ENCODE measurements around the gene ZNF609. TPM values are rescaled to one million over a fixed set of nuclear protein-coding genes. Genes with fewer than 3 reads are reported as not detected.

The ZNF609 gene
- total and polyA plus RNA-seq, 10 of the 15 experiments (the other 5 are each of a cell fraction or from before 2014, with no cell fraction given), result 5.1 to 35.3 (median 13.6) TPM

GRCh38 chr15:64430000-64430735, 30.2 kb upstream of the ZNF609 start:
- peak; percentile 87 for ATAC-seq
- no peaks in the 10 kb centered on the region for H3K79me2 ChIP-seq (ENCODE audit: control insufficient read depth, insufficient read depth, low read length)
- ChIA-PET RAD21 (ENCODE audit: unreplicated experiment) (interaction anchor here (0.7 to 2.2 kb wide), 13 partner anchors 14 to 298 kb away, joined by 3 to 22 read pairs (median 6); partner anchors contain the start of genes TRIP4 and ZNF609), SMC1A (ENCODE audit: uncharacterized antibody, unreplicated experiment) (interaction anchor here (0.5 to 2.7 kb wide), 25 partner anchors 10 to 975 kb away, joined by 3 to 22 read pairs (median 4); partner anchors contain the start of genes TRIP4 and ZNF609), POLR2A (interaction anchor here (0.5 to 1.5 kb wide), 9 partner anchors 13 to 271 kb away, joined by 3 to 5 read pairs (median 4); partner anchors contain the start of gene TRIP4), CTCF (interaction anchor here (0.5 to 1.7 kb wide), 12 partner anchors 9 to 908 kb away, joined by 3 to 11 read pairs (median 4); no protein-coding TSS in a partner anchor)
- H3K9ac ChIP-seq (ENCODE audit: control insufficient read depth, insufficient read depth, low read length), result peak overlapping the region; percentile 51; the same call in 1 of the 2 replicates
- H3K27me3 ChIP-seq (replicated peaks in 1 of 2; ENCODE audit: control insufficient read depth in 2 of 2, insufficient read depth in 2 of 2, low read length in 1 of 2), result no peaks in the 10 kb centered on the region
- in situ Hi-C loops (cut with MboI) (no loop called here), intact Hi-C loops (cut with micrococcal nuclease; ENCODE audit: unreplicated experiment) (loop anchor here (2.0 to 10.0 kb wide), 3 partner anchors 31 to 222 kb away; partner anchors contain the start of gene ZNF609)
- H3K27ac ChIP-seq (ENCODE audit: control insufficient read depth, insufficient read depth), result peak overlapping the region; percentile 87
- H2AFZ ChIP-seq (ENCODE audit: control insufficient read depth, low read depth, low read length), result peak overlapping the region; percentile 59
- DNase-seq (ENCODE audit: low read depth, low spot score), result peak; percentile 65
- H3K4me3 ChIP-seq, result 0 out of 2 replicates have a peak overlapping the region, but pooled peaks have one; percentile 6
- FAIRE-seq, result no peak
- 23% methylated on average over 3 of the region's 3 CpGs for WGBS (ENCODE audit: insufficient coverage, insufficient replicate concordance, low lambda C conversion rate, missing lambda C conversion rate)
- peaks cover 19% of the 10 kb centered on the region for H3K4me1 ChIP-seq (ENCODE audit: control insufficient read depth, insufficient read depth, low read length)
- H3K9me3 ChIP-seq (replicated peaks; ENCODE audit: control insufficient read depth, insufficient read depth, low read length), result no peaks in the 10 kb centered on the region
- no peaks in the 10 kb centered on the region; a peak in 1 of 4 replicates for H3K36me3 ChIP-seq (ENCODE audit: control insufficient read depth in 2 of 2, insufficient read depth in 2 of 2, low read length in 1 of 2)
- peak overlapping the region; percentile 71 for H3K4me2 ChIP-seq (ENCODE audit: control insufficient read depth, insufficient read depth)
- no peaks in the 10 kb centered on the region for H4K20me1 ChIP-seq (ENCODE audit: control insufficient read depth, insufficient read depth)
- BruUV-seq (replicated peaks), result no TSS peak
- no peak for TF ChIP-seq E2F4 (IDR thresholded peaks at IDR 0.05; ENCODE audit: low read depth, low read length)
- 0 out of 2 replicates have a peak, but pooled peaks have one; percentile 38 for TF ChIP-seq ZNF592 (IDR thresholded peaks at IDR 0.05)
- no peak for TF ChIP-seq REST (IDR thresholded peaks at IDR 0.05; ENCODE audit: low read depth, low read length)
- TF ChIP-seq ZNF384 (IDR thresholded peaks at IDR 0.05; ENCODE audit: borderline replicate concordance, low read depth, low read length), result peak; percentile 85
- no peak for TF ChIP-seq CBX5 (IDR thresholded peaks at IDR 0.05; ENCODE audit: low read depth)
- TF ChIP-seq MLLT1 (IDR thresholded peaks at IDR 0.05), result peak; percentile 86
- TF ChIP-seq CBFB (IDR thresholded peaks at IDR 0.05; ENCODE audit: low read depth), result peak; percentile 71; the same call in 1 of the 2 replicates
- TF ChIP-seq RELB (IDR thresholded peaks at IDR 0.05; ENCODE audit: low read depth), result peak; percentile 81
